Fibroblast of skin of left quadriceps (primary cell): ENCODE measurements around the gene PRR5L.
"Not testable (repeated sequence)": the region's sequence is repeated elsewhere in the genome, so short reads cannot be mapped to it uniquely, and the experiment has no call there.

ENCODE experiments used
- DNase-seq, 2 experiments: peaks; one replicate each; pipeline ENCODE4 v3.0.0-alpha.2; 2013; ENCODE audit warnings: low read depth in 2 of 2

The PRR5L gene

DNA sequence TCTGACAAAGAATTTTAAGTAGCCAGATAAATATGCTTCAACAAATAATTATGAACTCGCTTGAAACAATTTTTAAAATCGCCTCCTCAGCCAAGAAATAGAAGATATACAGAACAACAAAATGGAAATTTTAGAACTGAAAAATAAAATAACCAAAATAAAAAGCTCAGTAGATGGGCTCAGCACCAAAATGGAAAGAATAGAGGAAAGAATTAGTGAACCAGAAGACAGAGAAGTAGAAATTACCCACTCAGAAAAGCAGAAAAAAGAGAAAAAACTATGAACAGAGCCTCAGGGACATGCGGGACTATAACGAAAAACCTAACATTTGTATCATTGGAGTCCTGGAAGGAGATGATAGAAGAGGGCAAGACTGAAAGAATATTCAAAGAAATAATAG is 14.2 kb upstream of the PRR5L start:
- DNase-seq, result no peak

- no peak for DNase-seq
Measured at GRCh38 chr11:36282926-36283325, 13.2 kb upstream of the PRR5L start.

DNA sequence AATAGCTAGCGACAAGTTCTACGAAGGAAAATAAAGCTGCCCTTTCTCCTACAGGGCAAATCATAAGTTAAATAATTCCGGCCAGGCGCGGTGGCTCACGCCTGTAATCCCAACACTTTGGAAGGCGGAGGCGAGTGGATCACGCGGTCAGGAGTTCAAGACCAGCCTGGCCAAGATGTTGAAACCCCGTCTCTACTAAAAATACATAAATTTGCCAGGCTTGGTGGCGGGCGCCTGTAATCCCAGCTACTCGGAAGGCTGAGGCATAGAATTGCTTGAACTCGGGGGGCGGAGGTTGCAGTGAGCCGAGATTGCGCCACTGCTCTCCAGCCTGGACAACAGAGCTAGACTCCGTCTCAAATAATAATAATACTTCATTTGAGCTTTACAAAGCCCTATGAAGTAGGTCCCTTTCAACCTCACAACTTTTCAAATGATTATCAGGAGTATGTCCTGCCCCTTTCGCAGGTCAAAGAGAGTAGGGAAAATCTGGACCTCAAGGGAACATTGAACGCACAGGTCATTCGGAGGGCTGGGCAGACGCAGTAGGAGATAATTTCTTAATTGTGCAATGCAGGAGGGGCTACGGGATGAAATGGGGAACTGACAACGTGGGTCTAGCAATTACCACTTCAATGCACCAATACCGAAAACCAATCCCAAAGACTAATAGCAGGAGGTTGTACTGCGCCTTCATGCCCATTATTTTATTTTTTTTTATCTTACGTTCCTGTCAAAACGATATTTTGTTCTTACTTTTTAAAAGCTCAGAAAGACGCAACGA is 7.5 kb upstream of the PRR5L start:
- no peak for DNase-seq

DNA sequence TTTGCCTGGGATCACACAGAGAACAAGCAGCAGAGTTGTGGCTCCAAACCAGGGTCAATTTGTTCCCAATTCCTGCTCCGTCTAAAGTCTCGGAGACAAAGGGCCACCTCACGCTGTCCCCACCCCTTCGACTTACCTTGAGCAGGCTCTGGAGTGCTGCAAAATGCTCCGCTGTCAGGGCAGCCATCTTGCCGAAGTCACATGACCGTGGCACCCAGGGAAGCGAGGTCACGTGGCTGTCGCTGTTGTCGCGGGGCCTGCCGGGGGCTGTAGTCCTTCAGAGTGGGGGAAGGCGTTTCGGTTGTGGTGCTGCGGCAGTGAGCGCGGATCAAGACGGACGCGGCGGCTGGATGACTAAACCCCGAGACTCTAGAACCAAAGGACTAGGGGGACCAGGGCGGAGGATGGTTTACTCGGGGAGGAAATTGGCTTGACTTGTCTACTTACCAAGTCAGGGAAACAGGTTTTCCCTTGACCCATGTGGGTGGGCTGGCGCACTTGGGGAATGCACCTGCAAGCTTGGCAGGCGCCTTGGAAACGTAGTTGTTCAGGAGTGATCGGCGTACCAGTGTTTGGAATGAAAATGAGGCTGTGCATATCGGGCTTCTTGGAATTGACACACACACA is 6.7 kb upstream of the PRR5L start, which contains the start of gene COMMD9:
Gene COMMD9, minus strand, starts transcription at position 199 of the 627 bp plus-strand sequence. Its CDS starts 12 bp downstream, at position 187.
- peak; percentile 74 to 80 for DNase-seq

GRCh38 chr11:36292311-36292722 is 3.8 kb upstream of the PRR5L start:
- DNase-seq, result peak in 1 of 2 experiments; percentile 8

GRCh38 chr11:36296884-36297543 is 926 bp downstream of the PRR5L start:
- DNase-seq, result peak; percentile 65 to 74

- DNase-seq, result no peak
Measured at GRCh38 chr11:36300650-36301049, 4.6 kb downstream of the PRR5L start.

DNA sequence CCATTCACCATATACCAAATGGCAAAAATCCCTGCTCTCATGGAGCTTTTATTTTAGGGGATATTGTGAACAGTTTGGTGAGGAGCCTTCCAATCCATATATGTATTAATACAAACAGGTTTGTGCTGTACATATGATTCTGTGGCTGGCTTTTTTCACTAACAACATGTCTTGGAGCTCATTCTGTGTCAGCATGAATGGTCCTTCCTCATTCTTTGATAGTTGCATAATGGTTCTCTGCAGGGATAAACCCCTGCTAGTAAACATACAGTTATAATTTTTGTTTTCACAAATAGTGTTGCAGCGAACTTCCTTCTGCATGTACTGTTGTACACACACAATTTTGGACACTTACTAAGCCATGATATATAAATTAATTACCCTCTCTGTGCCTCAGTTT is 8.3 kb downstream of the PRR5L start:
- no peak for DNase-seq

DNA sequence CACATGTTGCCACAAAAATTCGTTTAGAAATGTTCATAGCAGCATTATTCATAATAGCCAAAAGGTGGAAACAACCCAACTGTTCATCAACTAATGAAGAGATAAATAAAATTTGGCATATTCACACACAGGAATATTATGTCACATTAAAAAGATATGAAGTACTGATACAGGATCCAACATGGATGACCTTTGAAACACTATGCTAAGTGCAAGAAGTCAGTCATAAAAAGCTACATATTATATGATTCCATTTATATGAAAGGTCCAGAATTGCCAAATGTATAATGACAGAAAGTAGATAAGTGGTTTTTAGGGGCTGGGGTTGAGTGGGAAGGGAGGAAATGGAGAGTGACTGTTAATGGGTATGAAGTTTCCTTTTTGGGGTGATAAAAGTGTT is 9.0 kb downstream of the PRR5L start:
- no peak for DNase-seq

- peak; percentile 24 to 28 for DNase-seq
Measured at GRCh38 chr11:36306888-36307287, 10.8 kb downstream of the PRR5L start.

DNA sequence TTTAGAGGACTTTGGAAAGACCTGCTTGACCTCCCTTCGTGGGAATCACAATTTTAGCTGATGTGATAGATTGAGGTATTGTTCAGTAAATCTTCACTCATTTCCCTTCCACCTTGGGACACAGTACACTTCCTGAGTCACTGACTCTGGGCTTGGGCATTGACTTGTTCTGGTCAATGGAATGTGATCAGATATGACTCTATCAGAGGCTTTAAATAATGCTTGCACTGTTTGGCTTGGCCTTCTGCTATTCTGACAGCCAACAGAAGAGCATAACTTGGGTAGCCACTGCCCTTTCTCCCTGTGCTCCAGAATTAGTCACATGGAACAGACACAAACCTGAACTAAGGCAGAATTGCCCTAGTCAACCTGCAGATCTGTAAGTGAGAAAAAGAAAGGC is 12.5 kb downstream of the PRR5L start:
- DNase-seq, result no peak

DNA sequence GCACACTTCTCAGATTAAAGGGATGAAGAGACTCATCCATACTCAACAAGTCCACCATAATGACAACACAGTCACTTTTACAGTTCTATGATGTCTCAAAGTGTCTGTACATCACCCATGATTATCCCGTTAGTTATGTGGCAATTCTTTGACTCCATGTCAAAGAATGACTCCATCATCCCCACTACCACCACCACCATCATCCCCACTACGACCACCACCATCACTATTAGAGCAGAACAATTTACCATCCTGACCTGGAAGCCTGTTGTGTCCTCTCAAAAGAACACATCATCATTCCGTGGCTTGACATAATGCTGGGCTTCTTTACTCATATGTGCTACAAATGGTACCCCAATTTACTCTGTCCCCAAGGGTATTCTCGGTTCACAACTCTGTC is 13.7 kb downstream of the PRR5L start:
- DNase-seq, result no peak

- no peak for DNase-seq
Measured at GRCh38 chr11:36311926-36312595, 16.0 kb downstream of the PRR5L start.

DNA sequence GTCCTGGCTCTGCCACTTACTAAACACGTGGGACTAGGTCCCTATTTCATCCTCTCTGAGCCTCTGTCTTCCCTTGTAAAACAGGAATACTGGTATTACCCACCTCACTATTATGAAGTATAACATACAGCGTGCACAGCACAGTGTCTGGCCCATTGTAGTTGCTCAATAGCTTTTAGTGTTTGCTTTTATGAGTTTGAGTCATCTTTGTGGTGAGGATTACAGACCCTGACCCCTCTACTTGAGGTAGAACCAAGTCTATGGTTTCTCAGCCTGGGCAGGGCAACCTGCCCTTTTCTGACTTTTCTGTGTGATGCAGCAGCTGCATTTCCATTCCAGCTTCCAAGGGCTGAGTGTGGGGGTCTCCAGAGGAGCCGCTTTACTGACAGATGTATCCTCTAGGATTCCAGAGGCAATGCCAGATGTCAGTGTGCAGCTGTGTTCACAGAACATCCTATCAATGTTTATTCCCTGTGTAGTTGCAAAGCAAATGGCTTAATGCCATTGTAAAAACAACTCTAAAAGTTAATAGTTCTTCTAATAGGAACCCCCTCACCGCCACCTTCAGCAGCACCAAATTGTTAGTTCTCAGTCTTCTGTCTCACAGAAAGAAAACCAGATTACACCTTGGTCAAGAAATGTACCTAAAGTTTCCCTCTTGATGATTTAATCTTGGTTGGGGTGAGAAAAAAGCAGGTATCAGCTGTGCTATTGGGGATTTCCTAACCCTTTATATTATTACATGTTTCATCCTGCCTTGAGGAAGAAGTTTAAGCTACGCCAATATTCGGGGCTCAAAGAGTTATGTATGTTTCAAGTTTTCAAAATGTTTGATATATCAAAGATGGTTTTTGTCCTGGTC is 16.8 kb downstream of the PRR5L start:
- peak; percentile 34 to 39 for DNase-seq

- no peak for DNase-seq
Measured at GRCh38 chr11:36313750-36314433, 17.8 kb downstream of the PRR5L start.

GRCh38 chr11:36314434-36314767 is 18.3 kb downstream of the PRR5L start:
- DNase-seq, result no peak

- DNase-seq, result no peak
Measured at GRCh38 chr11:36316049-36316448, 20.0 kb downstream of the PRR5L start.

GRCh38 chr11:36317992-36318391 is 21.9 kb downstream of the PRR5L start:
- no peak for DNase-seq

DNA sequence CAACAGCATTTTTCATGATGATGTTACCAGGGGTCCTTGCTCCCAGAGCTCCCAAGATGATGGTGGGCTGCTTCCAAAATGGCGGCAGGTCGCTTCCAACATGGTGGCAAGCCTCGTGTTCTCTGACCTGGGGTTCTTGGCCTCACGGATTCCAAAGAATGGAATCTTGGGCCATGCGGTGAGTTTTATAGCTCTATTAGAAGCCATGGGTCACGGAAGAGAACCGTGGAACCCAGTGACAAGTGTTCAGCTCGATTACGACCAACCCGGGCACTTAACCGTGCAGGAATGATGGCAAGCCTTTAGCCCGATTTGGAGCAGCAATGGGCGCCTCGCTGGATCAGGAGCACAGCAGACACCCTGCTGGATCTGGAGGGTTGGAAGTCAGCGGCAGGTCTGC is 28.9 kb downstream of the PRR5L start:
- DNase-seq, result not testable (repeated sequence)

GRCh38 chr11:36325403-36325802 is 29.3 kb downstream of the PRR5L start:
- not testable (repeated sequence) for DNase-seq
